GM18520 (cell line): ENCODE results near the gene PPP2R3C.
"Not testable (repeated sequence)": the region's sequence is repeated elsewhere in the genome, so short reads cannot be mapped to it uniquely, and the experiment has no call there.

Source experiments
- ATAC-seq: cut with Tn5 transposase; IDR thresholded peaks from one replicate; pipeline ENCODE4 v1.9.1; 2021; ENCODE audit not compliant: unreplicated experiment

The PPP2R3C gene

GRCh38 chr14:35133542-35134328 lies 11.9 kb upstream of the PPP2R3C start:
- ATAC-seq = no peak

DNA sequence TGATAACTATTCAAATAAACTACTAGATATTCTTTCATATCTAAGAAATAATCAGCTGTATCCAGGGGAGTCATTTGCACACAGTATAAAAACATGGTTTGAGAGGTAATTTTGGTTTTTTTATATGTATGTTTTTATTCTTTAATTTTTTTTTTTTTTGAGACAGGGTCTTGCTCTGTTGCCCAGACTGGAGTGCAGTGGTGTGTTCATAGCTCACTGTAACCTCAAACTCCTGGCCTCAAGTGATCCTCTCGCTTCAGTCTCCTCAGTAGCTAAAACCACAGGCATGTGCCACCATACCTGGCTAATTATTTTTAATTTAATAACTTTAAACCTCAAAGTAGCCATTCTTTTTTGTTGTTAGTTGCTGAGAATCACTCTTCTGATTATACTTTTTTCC lies 2.3 kb upstream of the PPP2R3C start:
- no peak for ATAC-seq

DNA sequence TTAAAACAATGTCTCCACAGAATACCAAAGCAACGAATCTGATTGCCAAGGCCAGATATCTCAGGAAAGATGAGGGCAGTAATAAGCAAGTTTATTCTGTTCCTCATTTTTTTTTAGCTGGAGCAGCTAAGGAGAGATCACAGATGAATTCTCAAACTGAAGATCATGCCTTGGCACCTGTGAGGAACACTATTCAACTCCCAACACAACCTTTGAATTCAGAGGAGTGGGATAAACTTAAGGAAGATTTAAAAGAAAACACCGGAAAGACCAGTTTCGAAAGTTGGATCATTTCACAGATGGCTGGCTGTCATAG lies 1.6 kb upstream of the PPP2R3C start:
- ATAC-seq = no peak

GRCh38 chr14:35122696-35123387 lies 1.1 kb upstream of the PPP2R3C start:
- no peak for ATAC-seq

DNA sequence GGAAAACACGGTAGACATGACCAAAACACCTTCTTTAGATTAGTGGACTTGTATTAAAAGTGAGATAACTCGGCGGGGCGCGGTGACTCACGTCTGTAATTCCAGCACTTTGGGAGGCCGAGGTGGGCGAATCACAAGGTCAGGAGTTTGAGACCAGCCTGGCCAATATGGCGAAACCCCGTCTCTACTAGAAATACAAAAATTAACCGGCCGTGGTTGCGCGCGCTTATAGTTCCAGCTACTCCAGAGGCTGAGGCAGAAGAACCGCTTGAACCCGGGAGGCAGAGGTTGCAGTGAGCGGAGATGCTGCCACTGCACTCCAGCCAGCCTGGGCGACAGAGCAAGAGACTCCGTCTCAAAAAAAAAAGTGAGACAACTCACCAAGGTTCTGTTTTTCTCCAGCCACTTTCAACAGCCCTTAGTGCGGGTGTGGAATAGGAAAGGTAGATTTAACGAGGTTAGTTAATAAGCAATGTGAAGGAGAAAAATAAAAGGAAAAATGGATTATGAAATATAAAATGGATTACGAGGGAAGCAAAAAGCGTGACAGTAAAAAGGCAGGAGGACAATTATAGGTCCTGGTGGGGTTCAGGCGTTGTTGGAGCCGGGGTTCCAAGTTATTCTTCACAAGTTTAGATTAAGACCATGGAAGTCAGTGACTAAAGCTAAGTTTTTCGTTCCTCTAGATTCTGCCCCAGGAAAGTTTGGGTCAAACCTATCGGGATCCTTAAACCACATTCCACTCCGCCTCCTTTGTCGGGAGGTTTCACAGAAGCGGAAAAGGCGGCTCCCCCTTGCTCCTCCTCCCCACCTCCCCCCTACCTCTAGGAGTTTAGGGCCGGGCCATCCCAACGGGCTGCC lies 534 bp downstream of the PPP2R3C start:
- no peak for ATAC-seq

DNA sequence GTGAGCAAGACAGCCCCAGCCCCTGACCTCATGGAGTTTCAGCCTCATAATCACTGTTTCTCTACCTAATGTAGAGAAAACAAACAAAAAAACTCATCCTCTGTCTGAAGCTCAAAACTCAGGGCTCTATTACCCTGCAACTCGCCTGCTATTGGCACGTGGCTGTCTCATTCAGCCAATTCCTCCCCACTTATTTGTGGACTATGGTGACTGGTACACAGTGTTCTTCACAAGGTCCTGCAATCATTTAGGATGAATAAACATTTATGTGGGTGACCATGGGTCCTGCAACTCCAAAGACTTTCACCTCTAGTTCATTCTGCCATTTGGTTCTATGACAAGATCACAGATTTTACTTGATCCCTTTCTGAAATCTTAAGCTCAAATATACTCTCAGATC lies 4.7 kb downstream of the PPP2R3C start:
- ATAC-seq = no peak

DNA sequence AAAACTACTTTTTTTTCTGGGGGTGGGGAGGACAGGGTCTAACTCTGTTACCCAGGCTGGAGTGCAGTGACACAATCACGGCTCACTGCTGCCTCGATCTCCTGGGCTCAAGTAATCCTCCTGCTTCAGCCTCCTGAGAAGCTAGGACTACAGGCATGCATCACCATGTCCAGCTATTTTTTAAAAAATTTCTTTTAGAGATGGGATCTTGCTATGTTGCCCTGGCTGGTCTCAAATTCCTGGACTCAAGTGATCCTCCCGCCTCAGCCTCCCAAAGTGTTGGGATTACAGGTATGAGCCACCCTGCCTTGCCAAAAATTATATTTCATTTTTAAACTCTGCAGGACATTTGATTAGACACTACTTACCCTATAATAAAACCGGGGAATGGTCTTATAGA lies 5.5 kb downstream of the PPP2R3C start:
- ATAC-seq = no peak

DNA sequence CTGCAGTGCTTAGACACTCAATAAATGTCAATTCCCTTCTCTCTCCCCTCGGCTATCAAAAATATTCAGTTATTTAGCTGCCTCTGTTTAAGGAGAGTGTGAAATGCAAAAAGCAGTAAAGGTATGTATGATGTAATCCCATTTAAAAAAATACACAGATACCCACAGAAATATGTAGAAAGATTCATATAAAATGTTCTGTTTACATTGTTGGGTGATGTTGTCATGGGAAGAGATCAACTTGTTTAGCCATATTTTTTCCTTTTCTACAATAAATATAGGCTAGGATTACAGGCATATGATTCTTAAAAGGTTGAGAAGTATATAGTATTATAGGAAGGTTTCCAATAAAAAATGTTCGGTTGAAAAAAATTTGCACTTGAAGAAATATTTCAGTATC lies 7.8 kb downstream of the PPP2R3C start:
- ATAC-seq = no peak

DNA sequence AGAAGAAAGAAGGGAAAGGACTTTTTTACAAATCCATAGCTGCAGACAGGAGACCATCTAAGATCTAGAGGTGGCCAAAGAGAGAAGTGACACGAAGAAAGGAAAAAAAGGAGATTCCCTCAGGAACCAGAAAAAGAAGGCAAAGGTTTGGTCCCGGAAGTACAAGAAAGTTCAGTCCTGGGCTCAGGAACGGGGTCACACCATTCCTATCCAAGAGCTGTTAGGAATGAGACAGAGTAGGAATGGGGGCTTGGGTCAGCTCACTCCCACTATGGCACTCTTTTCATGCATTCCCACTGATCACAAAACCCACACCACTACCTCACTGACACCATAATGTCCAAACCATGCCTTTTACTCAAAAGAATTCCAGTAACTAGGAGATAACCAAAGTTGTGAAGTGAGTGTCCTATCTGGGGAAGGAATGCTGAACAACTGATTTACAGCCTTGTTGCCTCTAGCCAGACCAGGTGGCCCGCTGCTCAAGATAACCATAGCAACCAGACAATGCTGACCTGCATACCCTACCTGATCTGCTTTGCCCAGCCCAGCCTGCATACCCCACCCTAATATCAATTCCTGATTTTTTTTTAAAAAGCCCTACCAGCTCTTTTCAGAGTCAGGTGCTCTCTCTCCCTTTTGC lies 8.4 kb downstream of the PPP2R3C start:
- no peak for ATAC-seq

GRCh38 chr14:35112641-35113040 lies 9.1 kb downstream of the PPP2R3C start:
- ATAC-seq = no peak

- ATAC-seq = no peak
Observed at GRCh38 chr14:35107866-35108265, 13.9 kb downstream of the PPP2R3C start.

GRCh38 chr14:35094645-35095044 lies 27.1 kb downstream of the PPP2R3C start:
- ATAC-seq = not testable (repeated sequence)

- no peak for ATAC-seq
Observed at GRCh38 chr14:35088514-35088913, 33.3 kb downstream of the PPP2R3C start.

- no peak for ATAC-seq
Observed at GRCh38 chr14:35085441-35085840, 36.3 kb downstream of the PPP2R3C start.

- ATAC-seq = no peak
Observed at GRCh38 chr14:35083530-35084150, 38.1 kb downstream of the PPP2R3C start.

DNA sequence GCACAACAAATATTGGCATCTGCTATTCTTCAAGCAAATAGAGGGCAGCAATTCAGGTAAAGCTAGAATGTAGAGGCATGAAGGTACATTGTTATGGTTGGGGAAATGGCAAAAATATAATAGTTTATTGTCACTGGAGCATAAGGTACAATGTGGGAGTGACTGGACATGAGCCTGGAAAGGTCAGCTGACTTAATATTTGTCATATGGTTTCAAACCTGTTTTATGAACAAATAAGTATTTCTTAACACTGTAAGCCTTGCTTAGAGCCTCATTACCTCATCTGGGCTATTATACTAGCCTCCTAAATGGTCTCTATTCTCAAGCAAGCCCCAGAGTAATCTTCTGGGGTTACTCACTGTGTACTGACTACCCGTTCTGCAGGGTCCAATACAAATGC lies 42.0 kb downstream of the PPP2R3C start:
- ATAC-seq = no peak

- ATAC-seq = no peak
Observed at GRCh38 chr14:35078082-35078481, 43.7 kb downstream of the PPP2R3C start.

GRCh38 chr14:35073486-35073885 lies 48.3 kb downstream of the PPP2R3C start:
- no peak for ATAC-seq

- ATAC-seq = no peak
Observed at GRCh38 chr14:35072226-35072625, 49.6 kb downstream of the PPP2R3C start.

- no peak for ATAC-seq
Observed at GRCh38 chr14:35068238-35069012, 53.4 kb downstream of the PPP2R3C start.
